Activated naive CD8-positive, alpha-beta T cell treated with anti-CD3 and anti-CD28 coated beads, Interleukin-2, amount 10 ng/mL, durations not matched to agents 7 days and 5 days (primary cell): ENCODE measurements around the gene ZNF362. TPM values are rescaled to one million over a fixed set of nuclear protein-coding genes. Genes with fewer than 3 reads are reported as not detected.

Source experiments
- ATAC-seq: fragments of 150-1000 bp; cut with Tn5 transposase; one replicate; pipeline ENCODE4 v1.10.0; 2021; ENCODE audit warnings: low read depth, moderate library complexity
- POLR2A ChIA-PET: fragments of 350-600 bp; sonication (Branson Sonifier 250); formaldehyde crosslinking; loops from one replicate; lab custom pipeline; 2021; ENCODE audit warnings: antibody characterized with exemption; lab: Charles Lee
- DNase-seq: peaks from one replicate; pipeline ENCODE4 v3.0.0; 2021
- H3K27ac Mint-ChIP-seq: one replicate; pipeline ENCODE4 v1.8.0; 2022; ENCODE audit warnings: mild to moderate bottlenecking, mixed read lengths
- H3K27me3 Mint-ChIP-seq: one replicate; pipeline ENCODE4 v1.8.0; 2022; ENCODE audit warnings: mild to moderate bottlenecking, moderate library complexity, mixed read lengths
- H3K36me3 Mint-ChIP-seq: one replicate; pipeline ENCODE4 v1.8.0; 2021; ENCODE audit warnings: mild to moderate bottlenecking, mixed read lengths
- H3K4me1 Mint-ChIP-seq: one replicate; pipeline ENCODE4 v1.8.0; 2021; ENCODE audit warnings: mixed read lengths
- H3K4me3 Mint-ChIP-seq: one replicate; pipeline ENCODE4 v1.8.0; 2022; ENCODE audit warnings: mild to moderate bottlenecking, moderate library complexity, mixed read lengths
- H3K9me3 Mint-ChIP-seq: one replicate; pipeline ENCODE4 v1.8.0; 2021; ENCODE audit warnings: mixed read lengths
- total RNA-seq, 2 experiments: library from RNA; stranded (reverse); gene quantifications; one replicate each; pipeline ENCODE4 v1.2.3, GENCODE V29; 2021

The ZNF362 gene
- total RNA-seq, 2 experiments from 2014 or later: 18.8 to 23.1 TPM

- no peak overlapping the region for H3K4me3 Mint-ChIP-seq
- H3K27me3 Mint-ChIP-seq: no peaks in the 10 kb centered on the region
- POLR2A ChIA-PET: no interaction called here
Measured at GRCh38 chr1:33273961-33274371, 17.7 kb downstream of the ZNF362 start.

GRCh38 chr1:33274446-33274845, 18.2 kb downstream of the ZNF362 start:
- peaks cover 6% of the 10 kb centered on the region for H3K36me3 Mint-ChIP-seq
- H3K4me1 Mint-ChIP-seq: peaks cover 18% of the 10 kb centered on the region
- POLR2A ChIA-PET: no interaction called here
- no peaks in the 10 kb centered on the region for H3K9me3 Mint-ChIP-seq
- no peak for ATAC-seq
- peak; percentile 4 for DNase-seq
- H3K27me3 Mint-ChIP-seq: no peaks in the 10 kb centered on the region
- H3K27ac Mint-ChIP-seq: no peak overlapping the region
- H3K4me3 Mint-ChIP-seq: no peak overlapping the region

More at GRCh38 chr1:33273961-33274371, 17.7 kb downstream of the ZNF362 start:
- no peaks in the 10 kb centered on the region for H3K9me3 Mint-ChIP-seq
- ATAC-seq (no peak), DNase-seq (peak; percentile 11)
- H3K4me1 Mint-ChIP-seq: peaks cover 21% of the 10 kb centered on the region
- H3K36me3 Mint-ChIP-seq: peaks cover 6% of the 10 kb centered on the region
- H3K27ac Mint-ChIP-seq: no peak overlapping the region

- POLR2A ChIA-PET: no interaction called here
- H3K27ac Mint-ChIP-seq: no peak overlapping the region
Measured at GRCh38 chr1:33275195-33275594, 18.9 kb downstream of the ZNF362 start.

GRCh38 chr1:33275706-33276572, 19.6 kb downstream of the ZNF362 start:
- POLR2A ChIA-PET: no interaction called here
- Mint-ChIP-seq H3K27me3 (no peaks in the 10 kb centered on the region), H3K4me3 (no peak overlapping the region), H3K36me3 (peaks cover 6% of the 10 kb centered on the region), H3K9me3 (no peaks in the 10 kb centered on the region), H3K4me1 (peaks cover 18% of the 10 kb centered on the region), H3K27ac (no peak overlapping the region)
- ATAC-seq (no peak), DNase-seq (peak; percentile 20)

More at GRCh38 chr1:33275195-33275594, 18.9 kb downstream of the ZNF362 start:
- DNase-seq: peak; percentile 13
- Mint-ChIP-seq H3K27me3 (no peaks in the 10 kb centered on the region), H3K4me1 (peaks cover 18% of the 10 kb centered on the region), H3K4me3 (no peak overlapping the region), H3K36me3 (peaks cover 6% of the 10 kb centered on the region), H3K9me3 (no peaks in the 10 kb centered on the region)
- ATAC-seq: no peak

GRCh38 chr1:33276573-33277298, 20.4 kb downstream of the ZNF362 start:
- H3K27me3 Mint-ChIP-seq: no peaks in the 10 kb centered on the region

GRCh38 chr1:33277488-33278084, 21.3 kb downstream of the ZNF362 start:
- H3K4me1 Mint-ChIP-seq: peaks cover 10% of the 10 kb centered on the region
- POLR2A ChIA-PET: no interaction called here
- ATAC-seq (no peak), DNase-seq (peak; percentile 9)
- peaks cover 7% of the 10 kb centered on the region for H3K36me3 Mint-ChIP-seq
- H3K4me3 Mint-ChIP-seq: no peak overlapping the region
- no peaks in the 10 kb centered on the region for H3K27me3 Mint-ChIP-seq
- H3K9me3 Mint-ChIP-seq: no peaks in the 10 kb centered on the region
- H3K27ac Mint-ChIP-seq: no peak overlapping the region

More at GRCh38 chr1:33276573-33277298, 20.4 kb downstream of the ZNF362 start:
- H3K4me3 Mint-ChIP-seq: no peak overlapping the region
- H3K36me3 Mint-ChIP-seq: peaks cover 5% of the 10 kb centered on the region
- no peak for ATAC-seq
- H3K9me3 Mint-ChIP-seq: no peaks in the 10 kb centered on the region
- peaks cover 13% of the 10 kb centered on the region for H3K4me1 Mint-ChIP-seq
- POLR2A ChIA-PET: no interaction called here
- H3K27ac Mint-ChIP-seq: no peak overlapping the region
- DNase-seq: peak; percentile 15

- peaks cover 13% of the 10 kb centered on the region for H3K36me3 Mint-ChIP-seq
- H3K4me1 Mint-ChIP-seq: no peaks in the 10 kb centered on the region
- POLR2A ChIA-PET: no interaction called here
- H3K27ac Mint-ChIP-seq: no peak overlapping the region
- ATAC-seq (no peak), DNase-seq (peak; percentile 16)
- no peaks in the 10 kb centered on the region for H3K27me3 Mint-ChIP-seq
- H3K9me3 Mint-ChIP-seq: no peaks in the 10 kb centered on the region
- H3K4me3 Mint-ChIP-seq: no peak overlapping the region
Measured at GRCh38 chr1:33280091-33280661, 23.9 kb downstream of the ZNF362 start.

- H3K27me3 Mint-ChIP-seq: no peaks in the 10 kb centered on the region
- H3K4me3 Mint-ChIP-seq: no peak overlapping the region
- DNase-seq (peak; percentile 11), ATAC-seq (no peak)
- no peak overlapping the region for H3K27ac Mint-ChIP-seq
- no peaks in the 10 kb centered on the region for H3K4me1 Mint-ChIP-seq
- POLR2A ChIA-PET: no interaction called here
- peaks cover 13% of the 10 kb centered on the region for H3K36me3 Mint-ChIP-seq
- H3K9me3 Mint-ChIP-seq: no peaks in the 10 kb centered on the region
Measured at GRCh38 chr1:33281554-33282303, 25.4 kb downstream of the ZNF362 start.

- ATAC-seq (no peak), DNase-seq (no peak)
- Mint-ChIP-seq H3K27ac (no peak overlapping the region), H3K36me3 (peaks cover 13% of the 10 kb centered on the region), H3K4me1 (no peaks in the 10 kb centered on the region), H3K27me3 (no peaks in the 10 kb centered on the region), H3K4me3 (no peak overlapping the region), H3K9me3 (no peaks in the 10 kb centered on the region)
- POLR2A ChIA-PET: no interaction called here
Measured at GRCh38 chr1:33282791-33283190, 26.5 kb downstream of the ZNF362 start.

- H3K9me3 Mint-ChIP-seq: no peaks in the 10 kb centered on the region
- peaks cover 14% of the 10 kb centered on the region for H3K36me3 Mint-ChIP-seq
- POLR2A ChIA-PET: no interaction called here
- H3K4me1 Mint-ChIP-seq: no peaks in the 10 kb centered on the region
- no peak for DNase-seq
- no peak overlapping the region for H3K27ac Mint-ChIP-seq
- H3K4me3 Mint-ChIP-seq: no peak overlapping the region
- ATAC-seq: no peak
- H3K27me3 Mint-ChIP-seq: no peaks in the 10 kb centered on the region
Measured at GRCh38 chr1:33284049-33284448, 27.8 kb downstream of the ZNF362 start.

GRCh38 chr1:33286451-33287185, 30.3 kb downstream of the ZNF362 start:
- Mint-ChIP-seq H3K36me3 (peaks cover 26% of the 10 kb centered on the region), H3K4me3 (no peak overlapping the region), H3K9me3 (no peaks in the 10 kb centered on the region), H3K27me3 (no peaks in the 10 kb centered on the region), H3K4me1 (no peaks in the 10 kb centered on the region), H3K27ac (no peak overlapping the region)
- ATAC-seq (no peak), DNase-seq (peak; percentile 15)
- POLR2A ChIA-PET: interaction anchor here (0.7 kb wide), 1 partner anchor 1906 kb away, joined by 3 read pairs; no protein-coding TSS in a partner anchor

GRCh38 chr1:33287317-33287716, 31.0 kb downstream of the ZNF362 start:
- Mint-ChIP-seq H3K9me3 (no peaks in the 10 kb centered on the region), H3K27me3 (no peaks in the 10 kb centered on the region), H3K4me3 (no peak overlapping the region), H3K4me1 (no peaks in the 10 kb centered on the region), H3K36me3 (peaks cover 22% of the 10 kb centered on the region), H3K27ac (no peak overlapping the region)
- no peak for ATAC-seq
- POLR2A ChIA-PET: no interaction called here
- no peak for DNase-seq
